NCI-H526 treated with DMSO at 0.1 percent for 48 hours (cell line): Measurements from ENCODE around the gene LRRFIP1.
"Not testable (repeated sequence)": the region's sequence is repeated elsewhere in the genome, so short reads cannot be mapped to it uniquely, and the experiment has no call there.

Experiments used
- DNase-seq: peaks from one replicate; lab custom pipeline; 2025; lab: John Stamatoyannopoulos, UW

The LRRFIP1 gene

GRCh38 chr2:237661799-237662328 is 34.5 kb downstream of the LRRFIP1 start:
- DNase-seq, result no peak

- DNase-seq, result peak; percentile 96
Measured at GRCh38 chr2:237662671-237663093, 35.3 kb downstream of the LRRFIP1 start.

GRCh38 chr2:237663517-237664110 is 36.2 kb downstream of the LRRFIP1 start:
- DNase-seq, result no peak

- no peak for DNase-seq
Measured at GRCh38 chr2:237664151-237664550, 36.8 kb downstream of the LRRFIP1 start.

- peak; percentile 42 for DNase-seq
Measured at GRCh38 chr2:237665713-237666143, 38.3 kb downstream of the LRRFIP1 start.

- no peak for DNase-seq
Measured at GRCh38 chr2:237666606-237667005, 39.2 kb downstream of the LRRFIP1 start.

GRCh38 chr2:237667050-237667576 is 39.7 kb downstream of the LRRFIP1 start:
- DNase-seq, result not testable (repeated sequence)

GRCh38 chr2:237667893-237668292 is 40.5 kb downstream of the LRRFIP1 start:
- DNase-seq, result no peak

GRCh38 chr2:237668440-237668839 is 41.1 kb downstream of the LRRFIP1 start:
- DNase-seq, result no peak

- DNase-seq, result no peak
Measured at GRCh38 chr2:237669283-237669627, 41.9 kb downstream of the LRRFIP1 start.

- peak; percentile 56 for DNase-seq
Measured at GRCh38 chr2:237669628-237670392, 42.4 kb downstream of the LRRFIP1 start.

- DNase-seq, result no peak
Measured at GRCh38 chr2:237670641-237671040, 43.3 kb downstream of the LRRFIP1 start.

GRCh38 chr2:237671466-237672138 is 44.2 kb downstream of the LRRFIP1 start:
- no peak for DNase-seq

- DNase-seq, result no peak
Measured at GRCh38 chr2:237672731-237673129, 45.3 kb downstream of the LRRFIP1 start.

GRCh38 chr2:237673130-237674001 is 46.0 kb downstream of the LRRFIP1 start:
- DNase-seq, result peak; percentile 74

- DNase-seq, result no peak
Measured at GRCh38 chr2:237674731-237675276, 47.4 kb downstream of the LRRFIP1 start.

GRCh38 chr2:237675316-237675715 is 47.9 kb downstream of the LRRFIP1 start:
- DNase-seq, result no peak

- no peak for DNase-seq
Measured at GRCh38 chr2:237680702-237681478, 53.5 kb downstream of the LRRFIP1 start.

- no peak for DNase-seq
Measured at GRCh38 chr2:237682151-237682550, 54.8 kb downstream of the LRRFIP1 start.

GRCh38 chr2:237682856-237683670 is 55.7 kb downstream of the LRRFIP1 start:
- DNase-seq, result no peak
